Measurements from ENCODE around the gene PANX3.
"Not testable (repeated sequence)": the region's sequence is repeated elsewhere in the genome, so short reads cannot be mapped to it uniquely, and the experiment has no call there.

Gene PANX3

DNA sequence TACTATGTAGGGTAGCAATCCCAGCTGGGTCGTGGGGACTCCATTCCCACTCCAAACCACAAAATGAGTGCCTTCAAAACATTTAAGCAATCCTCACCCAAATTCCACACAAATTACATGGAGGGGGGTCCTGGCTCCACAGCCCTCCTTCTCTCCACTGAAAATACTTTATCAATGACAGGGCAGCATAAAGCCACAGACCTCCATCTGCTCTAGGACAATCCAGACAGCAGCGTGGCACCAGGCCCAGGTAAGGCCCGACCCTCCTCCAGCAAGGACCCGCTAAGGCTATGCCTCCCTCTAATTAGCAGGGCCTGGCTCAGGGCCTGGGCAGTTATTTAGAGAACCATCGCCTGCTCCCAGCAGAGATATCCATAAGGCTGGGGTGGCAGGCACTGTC lies at the start of gene PANX3:
Gene PANX3, plus strand, starts transcription at position 365 of the 400 bp plus-strand sequence. CDS start 129 bp downstream, outside the sequence.
- DNase-seq (ENCODE audit: low spot score): no peak

GRCh38 chr11:124569697-124570096 lies 41.5 kb upstream of the PANX3 start, which contains the start of gene OR8A1:
OR8A1 (plus strand) TSS chr11:124569997; CDS start chr11:124570120, 123 bp downstream.
- no peak for DNase-seq (ENCODE audit: low spot score)

DNA sequence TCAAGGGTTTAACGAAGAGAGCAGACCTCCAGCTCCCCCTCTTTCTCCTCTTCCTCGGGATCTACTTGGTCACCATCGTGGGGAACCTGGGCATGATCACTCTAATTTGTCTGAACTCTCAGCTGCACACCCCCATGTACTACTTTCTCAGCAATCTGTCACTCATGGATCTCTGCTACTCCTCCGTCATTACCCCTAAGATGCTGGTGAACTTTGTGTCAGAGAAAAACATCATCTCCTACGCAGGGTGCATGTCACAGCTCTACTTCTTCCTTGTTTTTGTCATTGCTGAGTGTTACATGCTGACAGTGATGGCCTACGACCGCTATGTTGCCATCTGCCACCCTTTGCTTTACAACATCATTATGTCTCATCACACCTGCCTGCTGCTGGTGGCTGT lies 41.1 kb upstream of the PANX3 start:
- peak; percentile 65 for DNase-seq (ENCODE audit: low spot score)

- DNase-seq (ENCODE audit: low spot score): no peak
These were observed 33.4 kb upstream of the PANX3 start for GRCh38 chr11:124577716-124578427.

DNA sequence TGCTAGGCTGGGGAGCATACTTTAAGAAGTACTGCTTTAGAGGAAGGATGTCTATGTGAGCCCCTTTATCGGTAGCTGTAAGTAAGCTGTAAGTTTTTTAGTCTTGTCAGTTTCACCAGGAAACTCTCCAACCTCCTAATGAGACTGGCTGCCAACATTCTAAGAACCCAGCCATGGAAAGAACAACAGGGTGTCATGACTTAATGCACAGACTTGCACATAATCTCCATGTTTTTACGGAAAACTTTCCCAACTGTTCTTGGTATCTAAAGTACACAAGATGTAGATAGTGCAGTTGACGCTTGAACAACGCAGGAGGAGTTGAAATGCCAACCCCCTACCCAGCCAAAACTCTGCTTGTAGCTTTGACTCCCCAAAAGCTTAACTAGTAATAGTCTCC lies 32.5 kb upstream of the PANX3 start:
- no peak for DNase-seq (ENCODE audit: low spot score)

DNA sequence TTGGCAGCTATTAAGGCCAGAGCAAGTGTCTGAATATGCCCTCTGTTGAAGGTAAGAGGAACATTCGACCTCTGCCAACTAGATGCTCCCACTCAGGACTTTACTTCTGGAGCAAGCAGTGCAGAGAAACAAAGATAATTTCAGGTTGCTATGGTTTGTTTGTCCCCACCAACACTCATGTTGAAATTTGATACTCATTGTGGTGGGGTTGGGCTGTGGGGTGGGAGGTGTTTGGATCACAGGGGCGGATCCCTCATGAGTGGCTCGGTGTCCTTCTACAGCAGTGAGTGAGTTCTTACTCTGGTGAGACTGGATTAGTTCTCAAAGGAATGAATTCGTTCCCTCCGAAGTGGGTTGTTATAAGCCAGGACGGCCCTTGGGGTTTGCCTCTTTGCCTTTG lies 29.4 kb upstream of the PANX3 start:
- no peak for DNase-seq (ENCODE audit: low spot score)

- no peak for DNase-seq (ENCODE audit: low spot score)
These were observed 28.7 kb upstream of the PANX3 start for GRCh38 chr11:124582565-124582964.

DNA sequence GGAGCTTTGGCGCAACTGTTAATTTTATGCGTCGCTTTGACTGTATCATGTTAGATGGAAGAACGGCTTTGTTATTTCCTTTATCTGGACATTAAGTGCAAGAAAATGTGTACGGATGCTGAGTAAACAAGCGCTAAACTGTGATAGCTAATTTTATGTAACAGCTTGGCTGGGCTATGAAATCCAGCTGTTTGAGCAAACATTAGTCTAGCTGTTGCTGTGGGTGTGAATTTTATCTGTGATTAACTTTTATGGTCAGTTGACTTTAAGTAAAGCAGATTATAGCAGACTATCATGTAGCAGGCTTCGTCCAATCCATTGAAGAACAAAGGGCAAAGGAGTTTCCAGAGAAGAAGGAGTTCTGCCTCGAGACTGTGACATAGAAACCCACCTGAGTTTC lies 27.4 kb upstream of the PANX3 start:
- DNase-seq (ENCODE audit: low spot score): no peak

- DNase-seq (ENCODE audit: low spot score): no peak
These were observed 26.4 kb upstream of the PANX3 start for GRCh38 chr11:124584681-124585372.

DNA sequence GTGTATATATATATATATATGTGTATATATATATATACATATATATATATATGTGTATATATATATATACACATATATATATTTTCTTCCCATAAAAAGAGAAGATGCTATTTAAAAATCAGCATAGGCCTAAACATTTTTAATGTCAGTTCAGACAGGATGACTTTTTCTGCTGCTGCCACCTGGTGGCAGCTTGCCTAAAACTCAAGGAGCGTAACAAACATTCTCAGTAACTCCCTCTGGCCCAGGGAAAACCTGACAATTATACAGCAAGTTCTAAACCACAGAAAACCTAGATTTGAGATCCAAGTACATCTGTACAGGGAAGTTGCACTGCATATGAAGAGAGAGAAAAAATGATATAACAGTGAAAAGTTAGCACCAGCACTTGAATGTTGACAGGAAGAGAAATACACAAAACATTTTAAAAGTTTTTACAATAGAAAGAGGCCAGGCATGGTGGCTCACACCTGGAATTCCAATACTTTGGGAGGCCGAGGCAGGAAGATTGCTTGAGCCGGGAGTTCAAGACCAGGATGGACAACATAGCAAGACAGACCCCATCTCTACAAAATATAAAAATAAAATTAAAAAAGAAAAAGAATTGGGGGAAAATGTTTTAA lies 24.9 kb upstream of the PANX3 start:
- DNase-seq (ENCODE audit: low spot score): no peak

GRCh38 chr11:124591430-124591829 lies 19.8 kb upstream of the PANX3 start:
- DNase-seq (ENCODE audit: low spot score): no peak

GRCh38 chr11:124592627-124593026 lies 18.6 kb upstream of the PANX3 start:
- DNase-seq (ENCODE audit: low spot score): peak; percentile 44

GRCh38 chr11:124595302-124595701 lies 15.9 kb upstream of the PANX3 start:
- DNase-seq (ENCODE audit: low spot score): no peak

- DNase-seq (ENCODE audit: low spot score): no peak
These were observed 13.6 kb upstream of the PANX3 start for GRCh38 chr11:124597626-124598025.

GRCh38 chr11:124600621-124601320 lies 10.5 kb upstream of the PANX3 start:
- DNase-seq (ENCODE audit: low spot score): no peak

DNA sequence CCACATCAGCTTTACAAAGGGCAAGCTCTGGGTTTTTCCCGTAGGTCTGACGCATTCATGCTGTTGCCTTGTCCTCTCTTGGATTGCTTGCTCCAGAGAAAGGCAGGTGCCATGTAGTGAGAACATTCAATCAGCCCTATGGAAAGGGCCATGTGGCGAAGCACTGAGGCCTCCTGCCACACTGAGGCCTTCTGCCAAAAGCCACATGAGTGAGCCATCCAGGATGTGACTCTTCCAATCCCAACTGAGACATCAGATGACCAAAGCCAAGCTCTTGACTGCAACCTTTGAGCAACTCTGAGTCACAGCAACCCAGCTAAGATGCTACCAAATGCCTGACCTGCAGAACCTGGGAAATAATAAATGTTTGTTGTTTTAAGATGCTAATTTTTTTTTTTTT lies 9.0 kb upstream of the PANX3 start:
- DNase-seq (ENCODE audit: low spot score): no peak

DNA sequence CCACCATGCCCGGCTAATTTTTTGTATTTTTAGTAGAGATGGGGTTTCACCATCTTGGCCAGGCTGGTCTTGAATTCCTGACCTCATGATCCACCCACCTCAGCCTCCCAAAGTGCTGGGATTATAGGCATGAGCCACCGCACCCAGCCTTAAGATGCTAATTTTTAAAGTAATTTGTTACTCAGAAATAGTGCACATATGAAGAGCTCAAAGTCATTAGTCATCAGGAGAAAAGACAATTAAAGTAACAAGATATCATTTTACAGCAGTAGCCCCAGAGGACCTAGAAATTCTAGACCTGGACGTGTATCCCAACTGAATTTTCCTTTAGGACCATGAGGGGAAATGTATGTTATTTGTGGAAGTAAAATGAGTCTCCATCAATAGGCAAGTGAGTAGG lies 8.5 kb upstream of the PANX3 start:
- not testable (repeated sequence) for DNase-seq (ENCODE audit: low spot score)

- no peak for DNase-seq (ENCODE audit: low spot score)
These were observed 5.5 kb upstream of the PANX3 start for GRCh38 chr11:124605719-124606118.

GRCh38 chr11:124608147-124608546 lies 3.1 kb upstream of the PANX3 start:
- DNase-seq (ENCODE audit: low spot score): no peak

DNA sequence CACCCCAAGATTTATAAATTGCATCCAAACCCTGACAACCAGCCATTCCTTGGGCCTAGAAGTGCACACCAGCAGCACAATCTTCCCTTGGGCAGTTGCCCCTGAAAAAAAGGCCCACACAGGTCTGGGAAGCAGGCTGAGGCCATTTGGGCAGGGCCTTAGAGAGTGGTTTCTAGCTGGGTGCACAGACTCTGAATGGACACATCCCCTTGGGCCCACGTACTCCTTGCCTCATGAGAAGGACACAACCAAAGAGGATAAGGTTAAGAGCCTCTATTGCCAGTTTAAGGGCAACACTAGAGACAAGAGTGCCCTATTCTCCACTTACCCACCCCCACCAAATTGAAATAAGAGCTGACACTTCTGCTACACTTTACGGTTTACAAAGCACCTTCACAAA lies 933 bp upstream of the PANX3 start:
- DNase-seq (ENCODE audit: low spot score): no peak

- DNase-seq (ENCODE audit: low spot score): no peak
These were observed 817 bp downstream of the PANX3 start for GRCh38 chr11:124612045-124612444.

GRCh38 chr11:124612567-124613246 lies 1.5 kb downstream of the PANX3 start:
- DNase-seq (ENCODE audit: low spot score): no peak
